ENCODE results near the gene CRYBG2.
"Not testable (repeated sequence)": the region's sequence is repeated elsewhere in the genome, so short reads cannot be mapped to it uniquely, and the experiment has no call there.

The CRYBG2 gene

GRCh38 chr1:26376050-26376449, 22.1 kb upstream of the CRYBG2 start:
- in situ Hi-C loops (cut with MboI; ENCODE audit: low sequenced_read_pairs, unreplicated experiment): no loop called here
- DNase-seq (ENCODE audit: low spot score): no peak
- no peak for TF ChIP-seq CTCF (IDR thresholded peaks at IDR 0.05; ENCODE audit: borderline replicate concordance, control extremely low read depth, extremely low read depth, insufficient read depth, missing control alignments)

GRCh38 chr1:26375081-26375480, 21.2 kb upstream of the CRYBG2 start:
- no peak for TF ChIP-seq CTCF (IDR thresholded peaks at IDR 0.05; ENCODE audit: borderline replicate concordance, control extremely low read depth, extremely low read depth, insufficient read depth, missing control alignments)
- DNase-seq (ENCODE audit: low spot score): no peak
- in situ Hi-C loops (cut with MboI; ENCODE audit: low sequenced_read_pairs, unreplicated experiment): no loop called here

GRCh38 chr1:26374361-26374760, 20.4 kb upstream of the CRYBG2 start:
- DNase-seq (ENCODE audit: low spot score); in situ Hi-C loops (cut with MboI; ENCODE audit: low sequenced_read_pairs, unreplicated experiment): not testable (repeated sequence)

GRCh38 chr1:26373789-26374188, 19.9 kb upstream of the CRYBG2 start:
- no peak for TF ChIP-seq CTCF (IDR thresholded peaks at IDR 0.05; ENCODE audit: borderline replicate concordance, control extremely low read depth, extremely low read depth, insufficient read depth, missing control alignments)
- no peak for DNase-seq (ENCODE audit: low spot score)
- in situ Hi-C loops (cut with MboI; ENCODE audit: low sequenced_read_pairs, unreplicated experiment): no loop called here

- DNase-seq (ENCODE audit: low spot score): no peak
Observed at GRCh38 chr1:26373281-26373680, 19.4 kb upstream of the CRYBG2 start.

GRCh38 chr1:26372611-26373010, 18.7 kb upstream of the CRYBG2 start, which contains the start of gene ZNF683:
Gene ZNF683, minus strand, starts transcription at chr1:26372750. Its CDS starts 4,179 bp downstream, at chr1:26368571.
- in situ Hi-C loops (cut with MboI; ENCODE audit: low sequenced_read_pairs, unreplicated experiment); DNase-seq (ENCODE audit: low spot score): not testable (repeated sequence)

More at GRCh38 chr1:26373281-26373680, 19.4 kb upstream of the CRYBG2 start:
- no peak for TF ChIP-seq CTCF (IDR thresholded peaks at IDR 0.05; ENCODE audit: borderline replicate concordance, control extremely low read depth, extremely low read depth, insufficient read depth, missing control alignments)
- in situ Hi-C loops (cut with MboI; ENCODE audit: low sequenced_read_pairs, unreplicated experiment): no loop called here

GRCh38 chr1:26372039-26372438, 18.1 kb upstream of the CRYBG2 start:
- no peak for DNase-seq (ENCODE audit: low spot score)
- in situ Hi-C loops (cut with MboI; ENCODE audit: low sequenced_read_pairs, unreplicated experiment): no loop called here

More at GRCh38 chr1:26372039-26372438, 18.1 kb upstream of the CRYBG2 start:
- TF ChIP-seq CTCF (IDR thresholded peaks at IDR 0.05; ENCODE audit: borderline replicate concordance, control extremely low read depth, extremely low read depth, insufficient read depth, missing control alignments): no peak
